Rectal smooth muscle tissue (tissue), 1 donor: Measurements from ENCODE around the gene DPP7.
"Not testable (repeated sequence)": the region's sequence is repeated elsewhere in the genome, so short reads cannot be mapped to it uniquely, and the experiment has no call there.

ENCODE experiments used
- H3K27ac ChIP-seq: one replicate; pipeline ENCODE4 v1.7.0; 2013; ENCODE audit warnings: low read depth, low read length, inconsistent platforms
- H3K27me3 ChIP-seq: one replicate; pipeline ENCODE4 v1.7.0; 2013; ENCODE audit warnings: low read length; ENCODE audit not compliant: control insufficient read depth, insufficient read depth
- H3K36me3 ChIP-seq: one replicate; pipeline ENCODE4 v1.7.0; 2013; ENCODE audit warnings: low read length; ENCODE audit not compliant: control insufficient read depth, insufficient read depth
- H3K4me1 ChIP-seq: one replicate; pipeline ENCODE4 v1.7.0; 2013; ENCODE audit warnings: low read length; ENCODE audit not compliant: control insufficient read depth, insufficient read depth
- H3K4me3 ChIP-seq: one replicate; pipeline ENCODE4 v1.7.0; 2013; ENCODE audit warnings: low read length
- H3K9ac ChIP-seq: one replicate; pipeline ENCODE4 v1.7.0; 2013; ENCODE audit warnings: low read length

DPP7 gene

DNA sequence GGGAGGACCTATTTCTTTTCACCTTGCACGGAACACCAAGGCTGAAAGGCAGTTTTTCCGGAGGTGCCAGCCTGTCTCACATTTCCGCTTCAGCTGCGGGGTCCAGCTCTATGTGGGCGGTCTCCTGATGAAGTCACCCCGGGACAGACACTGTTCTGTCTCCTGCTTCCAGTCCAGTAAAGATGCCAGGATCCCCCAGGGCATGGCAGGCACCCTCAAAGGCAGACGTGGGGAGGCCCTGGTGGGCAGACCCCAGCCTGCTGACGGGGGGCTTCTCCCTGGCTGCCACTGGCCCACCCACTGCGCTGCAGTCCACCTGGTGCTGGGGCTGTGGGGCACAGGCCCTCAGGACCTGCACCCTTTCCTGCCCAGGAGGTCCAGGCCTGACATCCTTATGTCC is 51.7 kb downstream of the DPP7 start:
- not testable (repeated sequence) for H3K9ac ChIP-seq, H3K4me3 ChIP-seq, H3K36me3 ChIP-seq, H3K27ac ChIP-seq, H3K27me3 ChIP-seq, H3K4me1 ChIP-seq

DNA sequence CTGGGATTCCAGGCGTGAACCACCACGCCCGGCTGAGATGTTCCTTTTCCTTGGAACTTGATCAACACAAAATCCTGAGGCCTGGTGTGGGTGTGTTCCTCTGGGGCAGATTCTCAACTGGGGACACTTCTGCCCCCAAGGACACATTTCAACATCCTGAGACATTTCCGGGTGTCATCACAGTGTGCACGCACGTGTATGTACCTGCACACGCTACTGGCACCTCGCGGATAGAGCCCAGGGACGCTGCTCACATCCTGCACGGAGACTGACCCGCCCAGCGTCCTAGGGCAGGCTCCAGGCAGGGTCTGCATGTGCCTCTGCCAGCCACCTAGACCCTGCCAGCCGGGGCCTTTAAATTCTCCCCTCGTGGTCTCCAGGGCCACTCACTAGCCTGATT is 52.1 kb downstream of the DPP7 start:
- Histone ChIP-seq H3K27ac (no peak overlapping the region), H3K4me3 (no peak overlapping the region), H3K36me3 (no peaks in the 10 kb centered on the region), H3K4me1 (no peaks in the 10 kb centered on the region), H3K9ac (no peak overlapping the region), H3K27me3 (no peaks in the 10 kb centered on the region)
